Measurements from ENCODE around the gene TMPRSS9.

Gene TMPRSS9

GRCh38 chr19:2356036-2356646 is 3.9 kb upstream of the TMPRSS9 start:
- no peak overlapping the region for H3K4me3 ChIP-seq
- no peak overlapping the region for H3K27ac ChIP-seq

DNA sequence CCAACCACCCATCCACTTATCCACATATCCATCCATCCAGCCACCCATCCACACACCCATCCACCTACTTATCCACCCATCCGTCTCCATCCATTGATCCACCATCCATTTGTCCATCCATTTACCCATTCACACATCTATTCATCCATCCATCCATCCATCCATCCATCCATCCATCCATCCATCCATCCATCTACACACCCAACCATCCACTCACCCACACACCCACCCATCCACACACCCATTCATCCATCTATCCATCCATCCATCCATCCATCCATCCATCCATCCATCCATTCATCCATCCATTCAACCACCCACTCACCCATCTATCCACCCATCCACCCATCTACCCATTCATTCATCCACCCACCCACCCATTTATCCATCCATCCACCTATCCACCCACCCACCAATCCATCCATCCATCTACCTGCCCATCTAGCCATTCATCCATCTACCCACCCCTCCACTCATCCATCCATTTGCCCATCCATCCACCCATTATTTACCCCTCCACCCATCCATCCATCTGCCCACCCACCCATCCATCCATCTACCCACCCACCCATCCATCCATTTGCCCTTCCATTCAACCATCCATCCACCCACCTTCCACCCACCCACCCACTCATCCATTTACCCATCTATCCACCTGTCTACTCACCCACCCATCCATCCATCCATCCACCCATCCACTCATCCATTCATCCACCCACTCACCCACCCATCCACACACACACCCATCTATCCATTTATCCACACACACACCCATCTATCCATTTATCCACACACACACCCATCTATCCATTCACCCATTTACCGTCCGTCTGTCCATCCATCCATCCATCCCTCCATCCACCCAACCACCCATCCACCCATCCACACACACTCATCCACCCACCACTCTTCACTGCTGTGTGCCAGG is 2.5 kb upstream of the TMPRSS9 start:
- Histone ChIP-seq H3K27ac (no peak overlapping the region), H3K4me3 (no peak overlapping the region)

GRCh38 chr19:2358548-2359173 is 1.4 kb upstream of the TMPRSS9 start:
- H3K27ac ChIP-seq = no peak overlapping the region
- H3K4me3 ChIP-seq = no peak overlapping the region

- no peak overlapping the region for H3K4me3 ChIP-seq
- H3K27ac ChIP-seq = no peak overlapping the region
These were observed 768 bp downstream of the TMPRSS9 start for GRCh38 chr19:2360833-2361232.

DNA sequence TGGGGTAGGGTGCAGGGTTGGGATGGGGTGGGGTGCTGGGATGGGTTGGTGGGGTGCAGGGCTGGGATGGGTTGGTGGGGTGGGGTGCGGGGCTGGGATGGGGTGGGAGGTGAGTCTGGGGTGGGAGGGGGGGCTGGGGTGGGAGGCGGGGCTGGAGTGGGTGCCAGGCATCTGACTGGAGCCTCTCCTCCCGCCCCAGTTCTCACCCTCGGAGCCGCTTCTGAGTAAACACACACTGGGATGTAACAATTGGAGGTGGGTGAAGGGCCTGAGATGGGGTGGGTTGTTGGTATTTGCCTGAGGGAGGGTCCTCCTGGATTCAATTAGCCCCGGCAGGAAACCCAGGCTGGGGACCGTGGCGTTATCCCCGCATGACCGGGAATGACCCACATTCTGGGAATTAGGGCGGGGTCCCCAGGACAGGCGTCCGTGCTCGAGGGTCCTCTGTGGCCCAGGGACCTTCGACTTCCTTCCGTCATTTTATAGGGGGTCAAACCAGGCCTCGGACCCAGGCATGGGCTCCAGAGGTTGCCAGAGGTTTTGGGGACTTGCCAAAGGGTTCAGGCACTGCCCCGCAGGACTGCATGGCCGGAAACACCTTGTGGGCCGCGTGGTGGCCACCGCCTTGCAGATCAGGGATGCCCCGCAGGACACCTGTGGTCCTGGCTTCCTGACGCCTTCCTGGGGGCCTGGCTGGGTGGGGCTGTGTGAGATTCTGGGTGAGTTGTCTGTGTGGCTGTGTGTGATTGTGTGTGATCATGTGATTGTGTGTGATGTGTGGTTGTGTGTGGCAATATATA is 1.4 kb downstream of the TMPRSS9 start:
- H3K27ac ChIP-seq = no peak overlapping the region
- H3K4me3 ChIP-seq = no peak overlapping the region

DNA sequence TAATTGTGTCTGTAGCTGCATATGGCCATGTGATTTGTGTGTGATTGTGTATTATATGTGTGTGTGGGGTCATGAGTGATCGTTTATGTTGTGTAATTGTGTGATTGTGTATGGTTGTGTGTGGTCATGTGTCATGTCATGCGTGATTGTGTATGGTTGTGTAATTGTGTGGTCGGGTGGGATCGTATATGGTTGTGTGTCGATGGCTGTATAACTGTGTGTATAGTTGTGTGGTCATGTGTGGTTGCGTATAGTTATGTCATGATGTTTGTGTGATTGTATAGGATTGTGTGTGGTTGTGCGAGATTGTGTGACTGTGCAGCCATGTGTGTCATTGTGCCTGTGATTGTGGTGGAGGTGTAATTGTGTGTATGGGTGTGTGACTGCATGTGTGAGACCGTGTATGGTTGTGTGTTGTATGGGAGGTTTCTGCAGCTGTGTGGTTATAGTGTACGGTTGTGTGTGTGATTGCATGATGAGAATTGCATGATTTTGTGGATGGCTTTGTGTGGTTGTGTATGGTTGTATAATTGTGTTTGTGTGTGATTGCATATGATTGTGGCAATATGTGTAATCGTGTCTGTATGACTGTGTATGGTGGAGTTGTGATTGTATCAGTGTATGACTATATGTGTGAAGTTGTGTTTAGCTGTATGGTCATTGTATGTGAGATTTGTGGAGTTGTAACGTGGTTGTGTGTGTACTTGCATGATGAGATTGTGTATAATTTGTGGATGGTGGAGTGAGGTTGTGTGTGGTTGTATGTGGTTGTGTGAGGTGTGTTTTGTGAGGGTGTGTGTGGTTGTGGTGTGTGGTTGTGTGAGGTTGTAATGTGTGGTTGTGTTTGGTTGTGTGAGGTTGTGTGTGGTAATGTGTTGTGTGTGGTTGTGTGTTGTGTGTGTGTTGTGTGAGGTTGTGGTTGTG is 2.2 kb downstream of the TMPRSS9 start:
- Histone ChIP-seq H3K4me3 (no peak overlapping the region), H3K27ac (no peak overlapping the region)

- Histone ChIP-seq H3K27ac (no peak overlapping the region), H3K4me3 (no peak overlapping the region)
These were observed 2.9 kb downstream of the TMPRSS9 start for GRCh38 chr19:2362970-2363300.

DNA sequence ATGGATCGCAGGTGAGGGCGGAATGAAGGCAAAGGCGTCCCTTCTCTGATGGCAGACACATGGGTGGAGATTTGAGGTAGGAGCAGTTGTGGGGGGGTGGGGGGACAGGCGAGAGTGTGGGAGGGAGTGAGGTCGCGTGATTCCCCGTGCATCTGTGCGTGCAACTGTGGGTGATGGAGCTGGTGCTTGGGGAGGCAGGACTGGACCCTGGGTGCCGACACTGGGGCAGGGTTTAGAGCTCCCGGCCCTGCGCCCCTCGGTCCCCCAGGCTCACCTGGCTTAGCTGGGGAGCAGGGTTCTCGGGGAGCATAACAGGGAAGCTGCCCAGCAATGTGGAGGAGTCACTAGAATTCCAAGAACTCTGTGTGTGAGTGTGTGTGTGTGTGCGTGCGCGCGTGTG is 3.4 kb downstream of the TMPRSS9 start:
- H3K27ac ChIP-seq = no peak overlapping the region

GRCh38 chr19:2365201-2365970 is 5.3 kb downstream of the TMPRSS9 start:
- Histone ChIP-seq H3K4me3 (no peak overlapping the region), H3K27ac (no peak overlapping the region)

More for the DNA sequence above, 3.4 kb downstream of the TMPRSS9 start:
- no peak overlapping the region for H3K4me3 ChIP-seq

DNA sequence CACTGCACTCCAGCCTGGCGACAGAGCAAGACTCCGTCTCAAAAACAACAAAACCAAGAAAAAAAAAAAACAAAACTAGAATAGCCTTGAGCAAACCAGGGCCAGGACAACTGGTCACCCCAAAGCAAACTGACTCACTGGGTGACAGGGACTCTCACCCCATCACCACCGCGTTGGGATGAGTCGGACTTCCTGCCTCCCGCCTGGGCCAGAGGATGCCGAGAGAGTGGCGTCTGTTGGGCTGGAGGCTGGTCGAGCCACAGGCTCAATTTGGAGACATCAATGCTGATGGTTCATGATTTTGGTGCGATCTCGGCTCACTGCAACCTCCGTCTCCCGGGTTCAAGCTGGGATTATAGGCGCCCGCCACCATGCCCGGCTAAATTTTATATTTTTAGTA is 11.6 kb downstream of the TMPRSS9 start:
- no peak overlapping the region for H3K27ac ChIP-seq
- no peak overlapping the region for H3K4me3 ChIP-seq

DNA sequence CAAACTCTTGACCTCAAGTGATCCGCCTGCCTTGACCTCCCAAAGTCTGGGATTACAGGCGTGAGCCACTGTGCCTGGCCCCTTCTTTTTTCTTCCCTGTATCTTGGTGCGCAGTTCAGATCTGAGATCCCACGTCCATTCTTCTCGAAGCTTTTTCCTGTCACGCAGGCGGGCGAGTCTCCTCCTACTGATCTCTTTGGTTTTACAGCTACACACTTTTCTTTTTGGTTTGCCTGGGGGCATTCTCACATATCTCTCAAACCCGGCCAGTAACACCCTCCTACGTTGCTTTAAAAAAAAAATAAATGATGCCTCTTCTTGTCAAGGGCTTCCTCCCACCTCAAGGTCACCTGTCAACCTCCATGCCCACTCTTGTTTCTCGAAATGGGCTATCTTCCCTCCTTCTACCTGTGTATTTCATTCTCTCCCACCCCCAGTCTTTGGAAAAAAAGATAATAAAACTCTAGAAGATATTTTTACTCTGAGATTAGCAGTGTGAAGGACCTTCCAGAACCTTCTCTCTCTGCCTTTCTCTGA is 12.1 kb downstream of the TMPRSS9 start:
- H3K4me3 ChIP-seq = no peak overlapping the region
- H3K27ac ChIP-seq = no peak overlapping the region

- Histone ChIP-seq H3K27ac (no peak overlapping the region), H3K4me3 (no peak overlapping the region)
These were observed 14.7 kb downstream of the TMPRSS9 start for GRCh38 chr19:2374808-2375207.

DNA sequence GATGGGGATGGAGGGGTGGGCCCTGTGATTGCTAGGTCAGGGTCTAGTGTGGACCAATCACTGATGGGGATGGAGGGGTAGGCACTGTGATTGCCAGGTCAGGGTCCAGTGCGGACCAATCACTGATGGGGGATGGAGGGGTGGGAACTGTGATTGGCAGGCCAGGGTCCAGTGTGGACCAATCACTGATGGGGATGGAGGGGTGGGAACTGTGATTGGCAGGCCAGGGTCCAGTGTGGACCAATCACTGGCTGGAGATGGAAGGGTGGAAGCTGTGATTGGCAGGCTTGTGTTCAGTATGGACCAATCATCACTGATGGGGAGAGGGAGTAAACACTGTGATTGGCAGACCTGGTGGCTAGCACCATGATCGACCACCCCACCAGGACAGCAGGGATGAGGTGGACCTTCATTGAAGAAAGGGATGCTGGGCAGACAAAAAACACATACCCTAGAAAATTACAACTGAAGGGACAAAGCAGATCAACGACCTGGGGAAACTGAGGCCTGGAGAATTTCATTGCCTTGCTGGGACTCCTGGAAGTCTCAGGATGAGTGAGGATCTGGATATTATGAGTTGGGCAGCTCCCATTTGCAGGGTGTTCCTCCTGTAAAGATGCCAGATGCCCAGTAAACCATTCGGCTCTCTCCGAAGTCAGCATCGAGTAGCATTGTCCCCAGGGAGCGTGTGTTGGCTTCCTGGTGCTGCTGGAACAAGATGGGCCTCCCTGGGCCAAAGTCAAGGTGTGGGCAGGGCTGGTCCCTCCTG is 15.5 kb downstream of the TMPRSS9 start:
- no peak overlapping the region for H3K27ac ChIP-seq
- H3K4me3 ChIP-seq = no peak overlapping the region

- H3K27ac ChIP-seq = no peak overlapping the region
These were observed 16.9 kb downstream of the TMPRSS9 start for GRCh38 chr19:2376784-2377519.

DNA sequence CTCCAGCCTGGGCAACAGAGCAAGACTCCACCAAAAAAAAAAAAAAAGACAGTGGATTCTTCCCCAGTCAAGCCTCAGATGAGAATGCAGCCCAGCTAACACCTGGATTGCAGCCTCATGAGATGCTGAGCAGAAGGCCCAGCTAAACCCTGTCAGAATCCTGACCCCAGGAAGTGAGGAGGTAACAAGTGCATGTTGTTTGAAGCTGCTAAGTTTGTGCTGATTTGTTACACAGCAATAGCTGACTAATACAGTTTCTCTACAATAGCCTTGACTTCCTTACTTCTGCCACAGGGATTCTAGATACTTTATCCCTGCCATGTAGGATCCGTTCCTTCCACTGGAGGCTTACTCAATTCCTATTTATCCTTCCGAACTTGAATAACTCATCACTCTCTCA is 20.5 kb downstream of the TMPRSS9 start:
- Histone ChIP-seq H3K27ac (no peak overlapping the region), H3K4me3 (no peak overlapping the region)

More at GRCh38 chr19:2376784-2377519, 16.9 kb downstream of the TMPRSS9 start:
- no peak overlapping the region for H3K4me3 ChIP-seq

DNA sequence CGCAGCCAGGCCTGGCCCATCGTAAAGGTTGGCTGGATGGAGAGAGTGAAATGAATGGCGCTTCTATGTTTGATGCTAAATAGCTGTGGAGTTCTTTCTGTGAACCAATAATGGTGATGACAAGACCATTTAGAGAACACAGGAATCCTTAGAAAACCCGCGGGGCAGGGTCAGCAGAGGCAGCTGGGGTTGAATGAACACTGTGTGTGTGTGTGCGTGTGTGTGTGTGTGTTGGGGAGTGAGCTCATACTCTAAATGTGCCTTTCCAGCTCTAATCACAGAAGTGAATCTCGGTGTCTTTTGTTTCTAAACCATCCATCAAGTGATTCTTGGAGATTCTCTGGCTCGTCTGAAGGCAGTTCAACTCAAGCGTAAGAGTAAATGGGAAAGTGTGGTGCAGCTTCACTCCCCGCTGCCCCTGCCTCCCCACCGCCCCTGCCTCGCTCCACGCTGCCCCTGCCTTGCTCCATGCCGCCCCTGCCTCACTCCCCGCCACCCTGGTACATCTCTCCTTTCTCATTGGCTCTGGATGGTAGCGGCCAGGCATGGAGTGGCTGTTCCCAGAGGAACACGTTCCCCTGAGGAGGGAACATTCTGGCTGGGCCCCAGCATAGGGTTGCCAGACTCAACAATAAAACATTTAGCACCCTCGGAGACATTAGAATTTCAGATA is 21.2 kb downstream of the TMPRSS9 start:
- Histone ChIP-seq H3K27ac (no peak overlapping the region), H3K4me3 (no peak overlapping the region)
